Neural progenitor cell (in vitro differentiated cells): ENCODE measurements around the gene SMTN.

ENCODE experiments used
- EZH2 ChIP-seq: fragments of 200-600 bp; sonication (generic); IDR thresholded peaks from 2 replicates; pipeline ENCODE4 v1.6.1; 2017; ENCODE audit warnings: antibody characterized with exemption, mild to moderate bottlenecking, moderate library complexity
- TF ChIP-seq, protein P1 (sequence below): fragments of 200-600 bp; sonication (generic); IDR thresholded peaks from 2 replicates; pipeline ENCODE4 v1.5.1; 2017; ENCODE audit warnings: antibody characterized with exemption, mild to moderate bottlenecking

DNA sequence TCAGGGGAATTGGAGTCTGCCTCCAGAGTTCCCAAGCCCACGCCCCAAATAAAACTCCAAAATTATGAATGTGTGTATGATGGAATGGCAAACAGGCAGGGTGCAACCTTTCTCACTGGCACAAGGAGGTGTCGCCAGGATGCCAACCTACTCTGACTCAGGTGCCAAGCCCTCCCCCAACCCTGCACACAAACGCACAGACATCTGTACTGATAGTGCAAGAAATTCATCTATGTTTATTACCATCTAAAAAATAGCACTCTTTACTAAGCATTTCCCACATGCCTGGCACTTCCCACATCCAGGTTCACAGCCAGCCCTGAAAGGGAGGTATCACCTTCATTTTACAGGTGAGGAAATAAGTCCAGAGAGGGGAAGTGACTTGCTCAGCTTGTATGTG is 57.9 kb downstream of the SMTN start:
- TF ChIP-seq, protein P1, sequence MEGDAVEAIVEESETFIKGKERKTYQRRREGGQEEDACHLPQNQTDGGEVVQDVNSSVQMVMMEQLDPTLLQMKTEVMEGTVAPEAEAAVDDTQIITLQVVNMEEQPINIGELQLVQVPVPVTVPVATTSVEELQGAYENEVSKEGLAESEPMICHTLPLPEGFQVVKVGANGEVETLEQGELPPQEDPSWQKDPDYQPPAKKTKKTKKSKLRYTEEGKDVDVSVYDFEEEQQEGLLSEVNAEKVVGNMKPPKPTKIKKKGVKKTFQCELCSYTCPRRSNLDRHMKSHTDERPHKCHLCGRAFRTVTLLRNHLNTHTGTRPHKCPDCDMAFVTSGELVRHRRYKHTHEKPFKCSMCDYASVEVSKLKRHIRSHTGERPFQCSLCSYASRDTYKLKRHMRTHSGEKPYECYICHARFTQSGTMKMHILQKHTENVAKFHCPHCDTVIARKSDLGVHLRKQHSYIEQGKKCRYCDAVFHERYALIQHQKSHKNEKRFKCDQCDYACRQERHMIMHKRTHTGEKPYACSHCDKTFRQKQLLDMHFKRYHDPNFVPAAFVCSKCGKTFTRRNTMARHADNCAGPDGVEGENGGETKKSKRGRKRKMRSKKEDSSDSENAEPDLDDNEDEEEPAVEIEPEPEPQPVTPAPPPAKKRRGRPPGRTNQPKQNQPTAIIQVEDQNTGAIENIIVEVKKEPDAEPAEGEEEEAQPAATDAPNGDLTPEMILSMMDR: no peak
- TF ChIP-seq EZH2: no peak
